ENCODE measurements around the gene RBM20.
"Not testable (repeated sequence)": the region's sequence is repeated elsewhere in the genome, so short reads cannot be mapped to it uniquely, and the experiment has no call there.

RBM20 gene

GRCh38 chr10:110625951-110626855 is 17.9 kb upstream of the RBM20 start:
- no peak for DNase-seq (ENCODE audit: low read depth)

- no peak for DNase-seq (ENCODE audit: low read depth)
Observed at GRCh38 chr10:110628161-110628560, 16.0 kb upstream of the RBM20 start.

- DNase-seq (ENCODE audit: low read depth) = no peak
Observed at GRCh38 chr10:110629680-110630191, 14.4 kb upstream of the RBM20 start.

DNA sequence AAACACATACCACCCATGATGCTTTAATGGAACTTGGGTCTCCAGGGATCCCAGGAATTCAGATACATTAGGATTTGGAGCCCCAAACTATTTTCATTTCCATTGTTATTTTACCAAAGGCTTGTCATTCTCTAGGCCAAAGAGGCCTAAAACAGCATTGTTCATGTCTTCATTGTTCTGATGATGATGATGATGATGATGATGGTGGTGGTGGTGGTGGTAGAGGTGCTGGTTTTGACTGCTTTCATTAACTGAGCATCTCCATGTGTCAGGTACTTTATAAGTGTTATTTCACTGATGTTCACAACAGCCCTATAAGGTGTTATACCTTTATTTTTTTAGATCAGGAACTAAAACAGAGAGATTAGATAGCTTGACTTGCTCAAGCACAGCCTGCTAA is 12.2 kb upstream of the RBM20 start:
- no peak for DNase-seq (ENCODE audit: low read depth)

- no peak for DNase-seq (ENCODE audit: low read depth)
Observed at GRCh38 chr10:110632591-110633215, 11.4 kb upstream of the RBM20 start.

GRCh38 chr10:110634527-110635209 is 9.5 kb upstream of the RBM20 start:
- no peak for DNase-seq (ENCODE audit: low read depth)

DNA sequence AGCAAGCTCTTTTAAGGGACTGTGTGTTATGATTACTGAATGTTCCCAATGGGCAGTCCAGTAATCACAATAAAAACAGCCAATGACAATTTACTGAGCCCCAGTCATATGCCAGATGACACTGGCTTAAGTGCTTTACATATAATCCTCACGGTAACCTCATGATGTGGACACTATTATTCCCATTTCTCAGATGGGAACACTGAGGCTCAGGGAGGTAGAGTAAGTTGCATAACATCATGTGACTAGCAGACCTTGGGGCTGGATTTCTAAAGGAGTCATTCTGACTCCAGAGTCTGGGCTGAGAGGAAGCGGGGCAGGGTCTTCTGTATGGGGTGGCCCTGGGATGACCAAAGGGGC is 7.6 kb upstream of the RBM20 start:
- no peak for DNase-seq (ENCODE audit: low read depth)

DNA sequence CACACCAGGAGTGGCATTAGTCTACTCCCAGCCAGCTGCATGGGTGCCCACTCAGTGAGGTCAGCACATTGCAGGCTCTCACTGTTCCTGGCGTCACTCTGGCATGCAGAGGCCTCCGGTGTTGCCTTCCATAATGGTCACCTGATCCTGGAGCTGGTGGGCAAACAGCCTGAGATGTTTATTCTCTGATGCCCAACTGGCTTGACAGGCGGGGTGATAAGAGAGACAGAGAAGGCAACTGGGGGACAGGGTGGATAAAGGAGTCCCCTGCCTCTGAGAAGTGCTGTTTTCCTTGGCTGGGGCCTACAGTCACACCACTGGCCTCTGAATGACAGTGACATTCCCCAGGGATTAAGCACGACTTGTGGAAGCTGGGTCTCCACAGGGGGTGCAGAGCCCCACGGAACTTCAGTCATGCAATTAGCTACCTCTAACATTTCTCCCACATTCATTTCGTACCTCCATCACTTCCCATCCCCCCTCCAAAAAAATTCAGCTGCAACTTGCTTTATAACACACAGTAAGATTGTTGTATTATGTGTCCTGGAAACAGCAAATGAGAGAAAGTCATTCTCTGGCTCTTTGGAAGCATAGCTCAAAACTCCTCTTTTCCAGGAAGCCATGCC is 7.1 kb upstream of the RBM20 start:
- DNase-seq (ENCODE audit: low read depth) = no peak

DNA sequence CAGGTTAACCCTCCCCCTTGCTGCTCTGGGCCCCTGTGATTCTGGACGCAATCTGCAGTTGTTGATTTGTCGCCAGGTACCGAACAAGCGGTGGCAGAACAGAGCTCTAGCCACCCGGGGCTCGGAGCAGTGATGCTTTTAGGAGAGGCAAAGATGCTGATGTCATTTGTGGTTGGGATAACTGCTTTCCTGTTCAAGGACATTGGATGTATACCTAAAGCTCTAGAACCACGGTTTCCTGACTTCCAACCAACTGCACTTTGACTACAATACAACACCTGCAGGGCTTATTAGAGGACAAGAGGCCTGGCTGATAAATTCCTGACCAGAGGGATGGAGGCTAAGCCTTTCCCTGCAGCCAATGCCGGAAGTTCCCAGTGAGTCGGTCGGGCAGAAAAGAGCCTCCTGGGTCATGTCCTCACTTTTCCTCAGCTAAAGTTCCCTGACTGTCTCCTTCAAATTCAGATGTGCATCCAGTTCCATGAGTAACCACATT is 6.5 kb upstream of the RBM20 start:
- no peak for DNase-seq (ENCODE audit: low read depth)

GRCh38 chr10:110638319-110638718 is 5.8 kb upstream of the RBM20 start:
- DNase-seq (ENCODE audit: low read depth) = no peak

GRCh38 chr10:110639046-110639445 is 5.1 kb upstream of the RBM20 start:
- not testable (repeated sequence) for DNase-seq (ENCODE audit: low read depth)

GRCh38 chr10:110639858-110640257 is 4.3 kb upstream of the RBM20 start:
- not testable (repeated sequence) for DNase-seq (ENCODE audit: low read depth)

- peak; percentile 49 for DNase-seq (ENCODE audit: low read depth)
Observed at GRCh38 chr10:110641256-110641655, 2.9 kb upstream of the RBM20 start.

- no peak for DNase-seq (ENCODE audit: low read depth)
Observed at GRCh38 chr10:110642204-110643034, 1.7 kb upstream of the RBM20 start.

- DNase-seq (ENCODE audit: low read depth) = no peak
Observed at GRCh38 chr10:110643035-110643652, 992 bp upstream of the RBM20 start.

DNA sequence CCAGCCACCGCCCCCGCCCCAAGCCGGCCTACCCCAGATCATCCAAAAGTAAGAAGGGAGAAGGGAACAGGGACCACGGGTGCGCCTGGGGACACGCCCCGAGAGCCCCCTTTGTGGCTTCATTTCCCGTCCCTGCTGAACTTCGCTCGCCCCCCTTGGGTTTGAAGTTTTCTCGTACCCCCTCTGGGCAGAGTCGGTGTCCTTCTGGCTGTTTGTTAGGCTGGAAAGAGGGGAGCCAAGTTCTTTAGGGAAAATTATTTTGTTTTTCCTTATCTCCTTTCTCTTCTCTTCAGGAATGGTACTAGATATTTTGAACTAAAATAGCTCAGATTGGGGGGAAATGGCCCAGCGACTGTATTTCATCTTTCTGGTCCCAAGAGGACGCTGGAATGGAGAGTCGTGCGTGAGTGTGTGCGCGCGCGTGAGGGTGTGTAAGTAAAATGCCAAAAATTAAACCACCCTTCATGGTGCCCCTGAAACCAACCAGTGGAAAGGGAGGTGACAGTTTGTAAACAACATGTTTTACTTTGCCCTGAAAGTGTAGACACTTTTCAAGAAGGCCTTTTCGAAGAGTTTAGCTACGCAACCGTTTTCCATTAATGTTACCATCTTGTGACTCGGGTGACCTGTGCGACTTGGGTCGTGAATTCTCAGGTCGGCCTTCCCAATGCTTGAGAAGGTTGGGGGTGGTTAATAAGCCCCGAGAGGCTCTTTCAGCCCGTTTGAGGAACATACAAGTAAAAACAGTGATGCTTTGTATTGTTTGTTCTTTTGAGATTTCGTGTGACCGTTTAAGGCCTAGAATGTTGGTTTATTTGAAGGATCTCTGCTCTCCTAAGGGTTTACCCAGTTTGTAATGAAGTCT is 694 bp downstream of the RBM20 start:
- DNase-seq (ENCODE audit: low read depth) = no peak

GRCh38 chr10:110646417-110647135 is 2.4 kb downstream of the RBM20 start:
- DNase-seq (ENCODE audit: low read depth) = no peak

- DNase-seq (ENCODE audit: low read depth) = no peak
Observed at GRCh38 chr10:110647136-110647430, 2.9 kb downstream of the RBM20 start.

- DNase-seq (ENCODE audit: low read depth) = no peak
Observed at GRCh38 chr10:110648692-110649346, 4.7 kb downstream of the RBM20 start.
